ENCODE results near the gene VAMP4. TPM values are rescaled to one million over a fixed set of nuclear protein-coding genes. Genes with fewer than 3 reads are reported as not detected.

VAMP4 gene
- total RNA-seq, 4 donors from 2014 or later = 3.5 to 11.4 (median 6.3) TPM

DNA sequence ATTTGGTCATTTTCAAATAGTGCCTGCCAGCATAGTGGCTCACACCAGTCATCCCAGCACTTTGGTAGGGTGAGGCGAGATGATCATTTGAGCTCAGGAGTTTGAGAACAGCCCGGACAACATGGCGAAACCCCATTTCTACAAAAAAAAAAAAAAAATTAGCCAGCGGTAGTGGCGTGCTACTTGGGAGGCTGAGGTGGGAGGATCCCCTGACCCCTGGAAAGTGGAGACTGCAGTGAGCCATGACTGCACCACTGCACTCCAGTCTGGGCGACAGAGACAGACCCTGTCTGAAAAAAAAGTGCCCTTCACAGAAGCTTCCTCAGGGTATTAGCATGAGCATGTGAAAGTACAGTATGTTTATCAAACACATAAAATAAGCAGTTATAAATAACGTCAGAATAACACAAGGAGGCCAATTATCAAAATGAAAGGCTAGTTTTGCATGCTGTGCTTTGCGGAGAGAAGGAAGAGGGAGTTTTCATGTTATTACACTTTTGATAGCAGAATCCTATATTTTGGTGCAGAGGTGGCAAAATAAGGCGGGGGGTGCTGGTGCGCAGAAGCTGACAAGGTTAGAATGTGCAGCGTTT is 38.8 kb upstream of the VAMP4 start:
- TF ChIP-seq POLR2A (IDR thresholded peaks at IDR 0.05) = no peak
- TF ChIP-seq, protein P1, sequence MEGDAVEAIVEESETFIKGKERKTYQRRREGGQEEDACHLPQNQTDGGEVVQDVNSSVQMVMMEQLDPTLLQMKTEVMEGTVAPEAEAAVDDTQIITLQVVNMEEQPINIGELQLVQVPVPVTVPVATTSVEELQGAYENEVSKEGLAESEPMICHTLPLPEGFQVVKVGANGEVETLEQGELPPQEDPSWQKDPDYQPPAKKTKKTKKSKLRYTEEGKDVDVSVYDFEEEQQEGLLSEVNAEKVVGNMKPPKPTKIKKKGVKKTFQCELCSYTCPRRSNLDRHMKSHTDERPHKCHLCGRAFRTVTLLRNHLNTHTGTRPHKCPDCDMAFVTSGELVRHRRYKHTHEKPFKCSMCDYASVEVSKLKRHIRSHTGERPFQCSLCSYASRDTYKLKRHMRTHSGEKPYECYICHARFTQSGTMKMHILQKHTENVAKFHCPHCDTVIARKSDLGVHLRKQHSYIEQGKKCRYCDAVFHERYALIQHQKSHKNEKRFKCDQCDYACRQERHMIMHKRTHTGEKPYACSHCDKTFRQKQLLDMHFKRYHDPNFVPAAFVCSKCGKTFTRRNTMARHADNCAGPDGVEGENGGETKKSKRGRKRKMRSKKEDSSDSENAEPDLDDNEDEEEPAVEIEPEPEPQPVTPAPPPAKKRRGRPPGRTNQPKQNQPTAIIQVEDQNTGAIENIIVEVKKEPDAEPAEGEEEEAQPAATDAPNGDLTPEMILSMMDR (IDR thresholded peaks at IDR 0.05) = no peak
- Histone ChIP-seq H3K4me1 (peaks cover 14 to 46% (median 18%) of the 10 kb centered on the region in 3 donors), H3K9me3 (no peaks in the 10 kb centered on the region), H3K27ac (peak overlapping the region; percentile 82 to 95 (median 90)), H3K27me3 (no peaks in the 10 kb centered on the region), H3K4me3 (peak overlapping the region; percentile 33 to 92 (median 85)), H3K36me3 (peaks cover 0 to 20% (median under 1%) of the 10 kb centered on the region in 3 donors)
- WGBS, 2 donors = 27 to 38% methylated on average over 9 to 11 of the region's 11 CpGs
- intact Hi-C loops (cut with DNase I) = loop anchor here (5.0 kb wide), 1 partner anchor 38 kb away; the partner anchor contains the start of gene VAMP4
- DNase-seq = no peak

DNA sequence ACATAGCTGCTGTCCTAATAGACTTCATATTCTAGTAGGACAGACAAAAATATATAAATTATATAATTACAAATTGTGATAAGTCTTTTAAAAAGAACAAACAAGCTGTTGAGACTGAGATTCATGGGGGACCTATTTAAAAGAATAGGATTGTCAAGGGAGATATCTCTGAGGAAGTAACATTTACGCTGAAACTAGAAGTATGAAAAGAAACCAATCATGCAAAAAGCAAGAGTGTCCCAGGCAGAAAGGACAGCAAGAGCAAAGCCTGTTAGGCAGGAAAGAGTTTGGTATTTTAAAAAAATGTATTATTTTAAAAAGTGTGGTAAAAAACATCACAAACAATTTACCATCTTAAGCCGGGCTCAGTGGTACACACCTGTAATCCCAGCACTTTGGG is 30.4 kb upstream of the VAMP4 start:
- no peaks in the 10 kb centered on the region for H3K4me1 ChIP-seq
- no peaks in the 10 kb centered on the region for H3K9me3 ChIP-seq
- no peaks in the 10 kb centered on the region for H3K36me3 ChIP-seq
- peaks cover 0 to 8% (median 0%) of the 10 kb centered on the region in 4 donors for H3K27me3 ChIP-seq
- 77 to 78% methylated on average over 2 of the region's 2 CpGs for WGBS, 2 donors
- no peak overlapping the region for H3K4me3 ChIP-seq
- intact Hi-C loops (cut with DNase I) = no loop called here
- no peak overlapping the region for H3K27ac ChIP-seq
- TF ChIP-seq POLR2A (IDR thresholded peaks at IDR 0.05) = no peak
- TF ChIP-seq, protein P1 (IDR thresholded peaks at IDR 0.05) = no peak
- DNase-seq = no peak

DNA sequence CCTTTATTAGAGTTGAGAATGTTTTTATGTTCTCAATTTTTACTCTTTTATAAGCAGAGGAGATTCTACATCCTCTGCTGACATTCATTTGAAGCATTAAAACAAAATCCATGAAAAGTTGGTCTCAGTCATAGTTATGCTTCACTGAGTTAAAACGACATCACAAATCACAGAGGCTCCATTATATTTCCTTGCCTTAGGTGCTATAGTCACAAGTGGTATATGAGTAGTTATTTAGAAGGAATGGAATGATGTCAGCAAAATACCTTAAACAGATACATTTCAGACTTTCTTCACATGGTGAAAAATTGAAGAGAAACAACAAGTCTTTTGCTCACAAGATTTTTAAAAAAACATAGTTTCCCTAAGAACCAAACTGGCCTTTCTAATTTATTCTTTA is 27.9 kb upstream of the VAMP4 start:
- TF ChIP-seq, protein P1 (IDR thresholded peaks at IDR 0.05) = no peak
- TF ChIP-seq POLR2A (IDR thresholded peaks at IDR 0.05) = no peak
- no peaks in the 10 kb centered on the region for H3K9me3 ChIP-seq
- 48 to 50% methylated on average over 1 of the region's 1 CpG for WGBS, 2 donors
- no peak overlapping the region for H3K4me3 ChIP-seq
- no peak for DNase-seq
- H3K4me1 ChIP-seq = no peaks in the 10 kb centered on the region
- intact Hi-C loops (cut with DNase I) = no loop called here
- no peaks in the 10 kb centered on the region for H3K36me3 ChIP-seq
- no peak overlapping the region for H3K27ac ChIP-seq
- peaks cover 0 to 5% (median 0%) of the 10 kb centered on the region in 4 donors for H3K27me3 ChIP-seq

DNA sequence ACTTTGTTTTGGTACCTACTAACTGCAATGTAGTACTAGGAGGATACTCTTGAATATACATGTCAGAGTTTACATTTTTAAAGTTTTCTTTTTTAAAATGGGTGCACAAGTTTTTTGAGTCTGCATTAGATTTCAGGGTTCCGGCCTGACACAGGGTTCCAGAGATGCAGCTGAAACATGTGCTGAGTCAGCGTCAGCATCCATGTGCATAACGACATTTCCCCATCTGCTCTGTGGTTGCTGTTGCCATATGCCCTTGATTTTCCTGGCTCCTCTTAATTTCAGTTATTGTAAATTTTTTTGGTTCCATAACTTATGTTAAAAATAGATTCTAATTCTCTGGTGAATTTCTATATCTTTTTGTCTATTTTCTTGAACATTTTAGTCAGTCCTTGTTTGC is 27.3 kb upstream of the VAMP4 start:
- H3K4me1 ChIP-seq = no peaks in the 10 kb centered on the region
- no peak for DNase-seq
- H3K36me3 ChIP-seq = no peaks in the 10 kb centered on the region
- intact Hi-C loops (cut with DNase I) = no loop called here
- H3K27ac ChIP-seq = no peak overlapping the region
- no peak overlapping the region for H3K4me3 ChIP-seq
- 69 to 82% methylated on average over 3 of the region's 3 CpGs for WGBS, 2 donors
- no peak for TF ChIP-seq POLR2A (IDR thresholded peaks at IDR 0.05)
- TF ChIP-seq, protein P1 (IDR thresholded peaks at IDR 0.05) = no peak
- no peaks in the 10 kb centered on the region for H3K27me3 ChIP-seq
- H3K9me3 ChIP-seq = no peaks in the 10 kb centered on the region

DNA sequence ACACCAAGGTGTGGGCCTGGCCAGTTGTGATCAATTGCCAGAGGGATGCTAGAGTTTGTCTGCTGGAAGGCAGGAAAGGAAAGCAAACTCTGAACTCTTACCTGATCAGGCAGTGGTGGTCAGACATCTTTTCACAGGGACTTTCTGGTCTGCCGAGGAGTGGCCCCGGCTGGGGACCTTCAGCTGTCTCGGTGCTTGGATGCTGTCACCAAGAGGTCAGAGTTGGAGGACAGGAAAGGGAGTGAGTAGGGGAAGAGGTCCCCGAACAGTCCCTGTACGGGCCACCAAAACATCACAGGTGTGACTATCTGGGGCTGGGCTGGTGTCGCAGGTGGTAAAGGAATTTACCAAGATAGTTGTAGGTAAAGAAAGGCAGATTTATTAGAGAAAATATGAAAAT is 21.9 kb upstream of the VAMP4 start:
- H3K36me3 ChIP-seq = no peaks in the 10 kb centered on the region
- no peak overlapping the region for H3K27ac ChIP-seq
- H3K4me1 ChIP-seq = no peaks in the 10 kb centered on the region
- no peaks in the 10 kb centered on the region for H3K9me3 ChIP-seq
- intact Hi-C loops (cut with DNase I) = no loop called here
- no peak overlapping the region for H3K4me3 ChIP-seq
- no peaks in the 10 kb centered on the region for H3K27me3 ChIP-seq
- TF ChIP-seq, protein P1 (IDR thresholded peaks at IDR 0.05) = no peak
- TF ChIP-seq POLR2A (IDR thresholded peaks at IDR 0.05) = no peak
- DNase-seq = no peak
- 73 to 81% methylated on average over 6 of the region's 6 CpGs for WGBS, 2 donors
